OCI-M2 (cell line): Measurements from ENCODE around the gene TP53.
A peak's percentile ranks its signal among the peaks of the same experiment; 100 is the strongest.
"Not testable (repeated sequence)": the region's sequence is repeated elsewhere in the genome, so short reads cannot be mapped to it uniquely, and the experiment has no call there.

Experiments used
- DNase-seq: peaks from one replicate; lab custom pipeline; 2025; ENCODE audit not compliant: unreplicated experiment; lab: John Stamatoyannopoulos, UW

Gene TP53

GRCh38 chr17:7632492-7632894, 54.8 kb downstream of the TP53 start:
- DNase-seq = peak; percentile 13

- no peak for DNase-seq
Measured at GRCh38 chr17:7631398-7632380, 55.6 kb downstream of the TP53 start.

GRCh38 chr17:7629939-7630571, 57.2 kb downstream of the TP53 start, which contains the start of gene SHBG:
SHBG (plus strand) TSS chr17:7630135; CDS start chr17:7630173, 38 bp downstream.
- no peak for DNase-seq

- no peak for DNase-seq
Measured at GRCh38 chr17:7627250-7628121, 59.8 kb downstream of the TP53 start, which contains the start of gene SAT2. SAT2 (minus strand) TSS chr17:7627821; CDS start chr17:7627635, 186 bp downstream.

- DNase-seq = no peak
Measured at GRCh38 chr17:7626956-7627249, 60.4 kb downstream of the TP53 start.

GRCh38 chr17:7626307-7626706, 61.0 kb downstream of the TP53 start:
- DNase-seq = no peak

GRCh38 chr17:7625749-7626148, 61.5 kb downstream of the TP53 start:
- not testable (repeated sequence) for DNase-seq

GRCh38 chr17:7623661-7624060, 63.6 kb downstream of the TP53 start:
- DNase-seq = no peak

GRCh38 chr17:7620835-7621234, 66.5 kb downstream of the TP53 start:
- no peak for DNase-seq

- no peak for DNase-seq
Measured at GRCh38 chr17:7618608-7619007, 68.7 kb downstream of the TP53 start.
